ENCODE data around the gene XRCC2.
"Not testable (repeated sequence)": the region's sequence is repeated elsewhere in the genome, so short reads cannot be mapped to it uniquely, and the experiment has no call there.

Gene XRCC2

GRCh38 chr7:152633072-152633471, 42.9 kb downstream of the XRCC2 start:
- Histone ChIP-seq H3K9ac (ENCODE audit: insufficient read length, low read depth) (no peak overlapping the region), H3K4me3 (ENCODE audit: insufficient read length, low read depth) (no peak overlapping the region), H3K27me3 (ENCODE audit: insufficient read depth, insufficient read length) (no peaks in the 10 kb centered on the region), H3K9me3 (ENCODE audit: insufficient read depth, low read length) (no peaks in the 10 kb centered on the region), H3K4me1 (ENCODE audit: insufficient read depth, insufficient read length) (no peaks in the 10 kb centered on the region), H3K36me3 (ENCODE audit: insufficient read depth, insufficient read length, low read length) (no peaks in the 10 kb centered on the region)
- no peak for TF ChIP-seq YY1 (IDR thresholded peaks at IDR 0.05; ENCODE audit: insufficient read depth, insufficient read length)
- no peak for TF ChIP-seq SUZ12 (IDR thresholded peaks at IDR 0.05; ENCODE audit: extremely low read depth, insufficient read depth, insufficient read length)
- TF ChIP-seq ZNF274 (IDR thresholded peaks at IDR 0.05; ENCODE audit: low read depth, low read length), result no peak
- DNase-seq (ENCODE audit: low read depth, low spot score), result no peak

- not testable (repeated sequence) for H3K9me3 ChIP-seq (ENCODE audit: insufficient read depth, low read length); H3K4me3 ChIP-seq (ENCODE audit: insufficient read length, low read depth); H3K36me3 ChIP-seq (ENCODE audit: insufficient read depth, insufficient read length, low read length); H3K4me1 ChIP-seq (ENCODE audit: insufficient read depth, insufficient read length); DNase-seq (ENCODE audit: low read depth, low spot score); H3K27me3 ChIP-seq (ENCODE audit: insufficient read depth, insufficient read length); H3K9ac ChIP-seq (ENCODE audit: insufficient read length, low read depth)
Observed at GRCh38 chr7:152628772-152629171, 47.2 kb downstream of the XRCC2 start.

- TF ChIP-seq SUZ12 (IDR thresholded peaks at IDR 0.05; ENCODE audit: extremely low read depth, insufficient read depth, insufficient read length), result no peak
- TF ChIP-seq YY1 (IDR thresholded peaks at IDR 0.05; ENCODE audit: insufficient read depth, insufficient read length), result no peak
- no peak for TF ChIP-seq ZNF274 (IDR thresholded peaks at IDR 0.05; ENCODE audit: low read depth, low read length)
- no peaks in the 10 kb centered on the region for H3K27me3 ChIP-seq (ENCODE audit: insufficient read depth, insufficient read length)
- DNase-seq (ENCODE audit: low read depth, low spot score), result no peak
- no peak overlapping the region for H3K9ac ChIP-seq (ENCODE audit: insufficient read length, low read depth)
- no peaks in the 10 kb centered on the region for H3K9me3 ChIP-seq (ENCODE audit: insufficient read depth, low read length)
- no peak overlapping the region for H3K4me3 ChIP-seq (ENCODE audit: insufficient read length, low read depth)
- no peaks in the 10 kb centered on the region for H3K36me3 ChIP-seq (ENCODE audit: insufficient read depth, insufficient read length, low read length)
- H3K4me1 ChIP-seq (ENCODE audit: insufficient read depth, insufficient read length), result no peaks in the 10 kb centered on the region
Observed at GRCh38 chr7:152624228-152624627, 51.7 kb downstream of the XRCC2 start.

- DNase-seq (ENCODE audit: low read depth, low spot score), result no peak
- Histone ChIP-seq H3K9me3 (ENCODE audit: insufficient read depth, low read length) (no peaks in the 10 kb centered on the region), H3K9ac (ENCODE audit: insufficient read length, low read depth) (no peak overlapping the region), H3K4me3 (ENCODE audit: insufficient read length, low read depth) (no peak overlapping the region), H3K27me3 (ENCODE audit: insufficient read depth, insufficient read length) (no peaks in the 10 kb centered on the region), H3K4me1 (ENCODE audit: insufficient read depth, insufficient read length) (no peaks in the 10 kb centered on the region), H3K36me3 (ENCODE audit: insufficient read depth, insufficient read length, low read length) (no peaks in the 10 kb centered on the region)
- TF ChIP-seq ZNF274 (IDR thresholded peaks at IDR 0.05; ENCODE audit: low read depth, low read length), result no peak
- no peak for TF ChIP-seq SUZ12 (IDR thresholded peaks at IDR 0.05; ENCODE audit: extremely low read depth, insufficient read depth, insufficient read length)
- no peak for TF ChIP-seq YY1 (IDR thresholded peaks at IDR 0.05; ENCODE audit: insufficient read depth, insufficient read length)
Observed at GRCh38 chr7:152621426-152621825, 54.5 kb downstream of the XRCC2 start.

GRCh38 chr7:152619027-152619739, 56.8 kb downstream of the XRCC2 start:
- DNase-seq (ENCODE audit: low read depth, low spot score), result no peak
- no peaks in the 10 kb centered on the region for H3K36me3 ChIP-seq (ENCODE audit: insufficient read depth, insufficient read length, low read length)
- no peak overlapping the region for H3K4me3 ChIP-seq (ENCODE audit: insufficient read length, low read depth)
- TF ChIP-seq ZNF274 (IDR thresholded peaks at IDR 0.05; ENCODE audit: low read depth, low read length), result no peak
- no peak for TF ChIP-seq YY1 (IDR thresholded peaks at IDR 0.05; ENCODE audit: insufficient read depth, insufficient read length)
- TF ChIP-seq SUZ12 (IDR thresholded peaks at IDR 0.05; ENCODE audit: extremely low read depth, insufficient read depth, insufficient read length), result no peak
- no peaks in the 10 kb centered on the region for H3K27me3 ChIP-seq (ENCODE audit: insufficient read depth, insufficient read length)
- H3K9me3 ChIP-seq (ENCODE audit: insufficient read depth, low read length), result no peaks in the 10 kb centered on the region
- H3K9ac ChIP-seq (ENCODE audit: insufficient read length, low read depth), result no peak overlapping the region
- H3K4me1 ChIP-seq (ENCODE audit: insufficient read depth, insufficient read length), result peaks cover 2% of the 10 kb centered on the region

GRCh38 chr7:152618427-152618826, 57.5 kb downstream of the XRCC2 start:
- Histone ChIP-seq H3K4me1 (ENCODE audit: insufficient read depth, insufficient read length) (peaks cover 2% of the 10 kb centered on the region), H3K4me3 (ENCODE audit: insufficient read length, low read depth) (no peak overlapping the region), H3K36me3 (ENCODE audit: insufficient read depth, insufficient read length, low read length) (no peaks in the 10 kb centered on the region), H3K9me3 (ENCODE audit: insufficient read depth, low read length) (no peaks in the 10 kb centered on the region), H3K27me3 (ENCODE audit: insufficient read depth, insufficient read length) (no peaks in the 10 kb centered on the region), H3K9ac (ENCODE audit: insufficient read length, low read depth) (no peak overlapping the region)
- DNase-seq (ENCODE audit: low read depth, low spot score), result no peak
- TF ChIP-seq SUZ12 (IDR thresholded peaks at IDR 0.05; ENCODE audit: extremely low read depth, insufficient read depth, insufficient read length), result no peak
- no peak for TF ChIP-seq YY1 (IDR thresholded peaks at IDR 0.05; ENCODE audit: insufficient read depth, insufficient read length)
- no peak for TF ChIP-seq ZNF274 (IDR thresholded peaks at IDR 0.05; ENCODE audit: low read depth, low read length)

GRCh38 chr7:152617056-152617455, 58.9 kb downstream of the XRCC2 start:
- Histone ChIP-seq H3K9ac (ENCODE audit: insufficient read length, low read depth) (no peak overlapping the region), H3K4me1 (ENCODE audit: insufficient read depth, insufficient read length) (peaks cover 2% of the 10 kb centered on the region), H3K36me3 (ENCODE audit: insufficient read depth, insufficient read length, low read length) (no peaks in the 10 kb centered on the region), H3K27me3 (ENCODE audit: insufficient read depth, insufficient read length) (no peaks in the 10 kb centered on the region), H3K4me3 (ENCODE audit: insufficient read length, low read depth) (no peak overlapping the region), H3K9me3 (ENCODE audit: insufficient read depth, low read length) (no peaks in the 10 kb centered on the region)
- TF ChIP-seq YY1 (IDR thresholded peaks at IDR 0.05; ENCODE audit: insufficient read depth, insufficient read length) (no peak), SUZ12 (IDR thresholded peaks at IDR 0.05; ENCODE audit: extremely low read depth, insufficient read depth, insufficient read length) (no peak), ZNF274 (IDR thresholded peaks at IDR 0.05; ENCODE audit: low read depth, low read length) (no peak)
- DNase-seq (ENCODE audit: low read depth, low spot score), result no peak

Measured in NT2/D1 (cell line).